GM19438 (cell line): ENCODE data around the gene AGPS.

Experiments used
- ATAC-seq: cut with Tn5 transposase; IDR thresholded peaks from one replicate; pipeline ENCODE4 v1.9.1; 2021; ENCODE audit warnings: low read depth; ENCODE audit not compliant: unreplicated experiment

The AGPS gene

DNA sequence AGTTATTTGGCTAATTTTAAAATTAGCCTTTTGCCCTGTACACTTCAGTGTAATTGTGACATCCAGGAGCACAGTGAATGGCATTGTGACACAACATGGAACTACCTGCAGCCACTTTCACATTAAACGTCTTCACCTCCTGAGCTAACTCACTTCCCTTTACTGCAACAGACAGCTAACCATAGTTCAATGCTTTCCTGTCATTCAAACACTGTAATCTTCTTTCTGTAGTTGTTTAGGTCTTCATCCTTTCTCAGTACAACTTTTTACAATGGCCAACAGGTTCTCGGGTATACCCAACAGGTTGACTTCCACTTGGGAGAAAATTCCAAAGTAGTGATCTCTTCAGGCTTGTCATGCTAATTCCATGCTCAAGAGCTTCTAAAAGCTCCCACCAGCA is 8.6 kb upstream of the AGPS start:
- ATAC-seq: no peak

GRCh38 chr2:177385151-177385550 is 7.4 kb upstream of the AGPS start:
- ATAC-seq: no peak

GRCh38 chr2:177391822-177392372 is 676 bp upstream of the AGPS start:
- ATAC-seq: peak; percentile 3

DNA sequence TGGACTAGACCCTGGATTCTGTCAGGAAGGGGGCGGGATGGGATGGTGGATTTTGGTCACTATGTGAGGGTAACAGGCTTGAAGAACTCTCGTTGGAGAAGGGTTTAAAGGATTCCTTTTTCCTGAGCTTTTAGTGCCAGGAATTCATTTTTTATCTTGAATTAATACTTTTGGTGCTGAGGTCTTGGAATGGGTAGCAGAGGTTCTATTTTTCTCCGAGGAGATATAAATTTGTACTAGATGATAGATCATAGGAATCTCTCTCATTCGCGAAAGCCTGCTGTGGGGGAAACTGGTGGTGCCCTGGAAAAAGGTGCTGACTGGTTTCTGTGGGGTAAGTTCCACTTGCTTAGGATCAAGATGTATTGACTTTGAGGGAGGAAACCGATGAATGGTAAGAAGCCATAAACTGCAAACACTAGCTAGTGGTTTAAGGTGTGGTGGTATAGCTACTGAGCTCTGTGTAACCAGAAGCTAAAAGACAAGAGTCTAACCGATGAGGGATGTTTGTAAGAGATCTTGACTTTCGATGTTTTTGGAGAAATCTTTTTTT is 706 bp downstream of the AGPS start:
- ATAC-seq: no peak

- ATAC-seq: no peak
Observed at GRCh38 chr2:177393824-177394593, 1.4 kb downstream of the AGPS start.

DNA sequence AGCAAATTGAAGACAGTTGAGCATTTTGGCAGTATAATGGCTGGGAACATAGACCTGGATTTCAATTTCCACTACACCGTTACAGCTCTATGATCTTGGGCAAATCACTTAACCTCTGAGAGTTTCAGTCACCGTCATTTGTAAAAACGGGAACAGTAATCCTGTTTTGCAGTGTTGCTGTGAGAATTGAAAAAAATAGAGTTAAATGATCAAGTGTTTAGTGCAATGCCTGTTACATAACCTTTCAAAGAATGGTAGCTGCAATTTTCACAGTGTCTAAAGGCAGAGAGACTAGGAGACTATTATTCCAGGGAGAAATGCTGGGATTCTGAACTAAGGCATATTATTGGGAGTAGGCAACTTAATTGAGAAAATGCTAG is 2.0 kb downstream of the AGPS start:
- no peak for ATAC-seq

DNA sequence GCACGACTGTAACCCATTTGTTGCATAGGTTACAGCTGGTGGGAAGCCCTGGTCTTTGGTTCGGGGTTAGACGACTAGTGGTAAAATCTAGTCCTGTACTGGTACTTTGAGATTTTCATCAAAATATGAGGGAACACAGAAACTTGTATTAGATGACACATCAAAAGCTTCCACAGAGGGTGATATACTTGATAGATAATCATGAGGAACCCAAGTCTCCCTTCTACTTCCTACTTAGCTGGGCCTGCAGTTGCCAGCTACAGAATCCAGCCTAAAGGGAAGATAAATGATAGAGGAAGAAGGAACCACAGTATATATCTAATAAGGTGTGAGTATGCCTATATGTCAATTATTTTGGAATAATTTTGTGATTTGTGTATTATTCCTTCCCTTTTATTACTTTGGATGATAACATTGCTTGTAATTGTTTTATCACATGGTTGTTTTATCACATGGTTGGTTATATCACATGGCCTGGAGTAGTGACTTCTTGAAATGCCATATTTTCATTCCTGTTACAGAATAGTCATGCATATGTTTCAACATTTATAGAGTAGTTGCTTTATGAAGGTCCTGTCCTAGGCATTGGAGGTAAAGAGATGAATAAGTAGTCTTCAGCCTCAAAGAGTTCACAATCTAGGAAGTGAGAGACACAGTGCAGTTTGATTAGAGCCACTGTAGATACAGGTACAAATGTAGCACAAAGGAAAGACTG is 2.9 kb downstream of the AGPS start:
- ATAC-seq: no peak

DNA sequence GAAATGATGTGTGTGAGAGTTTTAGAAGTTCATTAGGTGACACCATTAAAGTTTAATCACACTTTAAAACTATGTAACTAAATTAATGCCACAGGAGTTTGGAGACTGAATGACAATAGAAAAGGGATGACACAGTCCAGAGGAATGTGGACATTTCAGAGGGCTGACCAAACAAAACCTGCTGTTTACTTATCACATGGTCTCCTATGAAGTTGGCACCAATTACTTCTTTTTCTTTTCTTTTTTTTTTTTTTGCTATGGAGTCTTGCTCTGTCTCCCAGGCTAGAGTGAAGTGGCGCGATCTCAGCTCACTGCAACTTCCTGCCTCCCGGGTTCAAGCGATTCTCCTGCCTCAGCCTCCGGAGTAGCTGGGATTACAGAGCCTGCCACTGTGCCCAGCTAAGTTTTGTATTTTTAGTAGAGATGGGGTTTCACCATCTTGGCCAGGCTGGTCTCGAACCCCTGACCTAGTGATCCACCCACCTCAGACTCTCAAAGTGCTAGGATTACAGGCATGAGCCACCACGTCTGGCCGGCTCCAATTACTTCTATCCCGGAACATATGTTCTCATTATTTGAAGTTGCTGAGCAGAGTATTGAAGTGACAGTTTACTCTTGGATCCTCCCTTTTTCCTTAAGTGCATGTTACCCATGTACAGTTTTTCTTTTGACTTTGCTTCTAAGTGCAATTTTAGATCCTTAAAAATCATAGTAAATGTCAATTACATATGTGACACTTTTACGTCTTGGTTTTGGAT is 4.3 kb downstream of the AGPS start:
- no peak for ATAC-seq

GRCh38 chr2:177397481-177398289 is 5.1 kb downstream of the AGPS start:
- no peak for ATAC-seq

- ATAC-seq: no peak
Observed at GRCh38 chr2:177398290-177398683, 5.7 kb downstream of the AGPS start.

GRCh38 chr2:177398791-177399190 is 6.2 kb downstream of the AGPS start:
- no peak for ATAC-seq

DNA sequence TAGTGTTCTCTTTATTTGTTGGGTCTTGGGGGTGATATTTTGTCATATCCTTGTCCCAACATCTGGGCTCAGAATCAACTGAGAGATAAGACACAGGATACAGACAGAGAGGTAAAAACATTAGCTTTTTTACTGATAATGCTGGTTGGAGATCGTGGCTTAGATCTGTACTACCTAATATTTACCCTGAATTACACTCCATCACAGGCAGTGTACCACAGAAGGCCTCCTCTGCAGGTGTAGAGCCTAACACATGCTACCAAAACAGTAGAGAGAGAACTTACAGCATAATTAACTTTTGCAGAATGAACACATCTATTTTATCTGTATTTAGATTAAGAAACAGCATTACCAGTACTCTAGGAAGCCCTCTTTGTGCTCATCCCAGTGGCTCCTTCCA is 6.8 kb downstream of the AGPS start:
- ATAC-seq: no peak

DNA sequence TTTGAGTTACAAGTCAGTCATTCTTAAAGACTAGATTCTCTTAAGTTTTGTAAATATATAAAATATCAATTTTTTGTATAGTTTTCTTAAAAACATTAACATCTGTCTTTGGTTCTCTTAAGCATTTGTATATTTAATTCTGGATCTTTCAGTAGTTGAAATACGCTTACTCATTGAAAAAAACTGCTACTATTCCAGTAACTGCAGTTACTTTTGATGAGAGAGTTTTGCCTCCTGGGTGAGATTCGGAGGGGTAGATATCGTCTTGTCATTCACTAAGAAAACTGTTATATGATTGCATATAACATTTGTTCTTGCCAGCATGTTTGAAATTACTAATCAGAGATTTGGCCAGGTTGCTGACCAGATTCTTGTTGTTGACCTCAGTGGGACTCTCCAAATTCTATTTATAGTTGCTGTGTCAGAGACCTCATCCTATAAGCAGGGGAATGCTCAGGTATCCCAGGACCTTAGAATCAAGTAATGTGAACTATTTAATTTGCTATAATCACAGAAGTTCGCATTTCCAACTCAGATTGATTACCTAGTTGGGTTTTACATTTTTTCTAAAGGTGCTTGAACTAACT is 7.9 kb downstream of the AGPS start:
- no peak for ATAC-seq

DNA sequence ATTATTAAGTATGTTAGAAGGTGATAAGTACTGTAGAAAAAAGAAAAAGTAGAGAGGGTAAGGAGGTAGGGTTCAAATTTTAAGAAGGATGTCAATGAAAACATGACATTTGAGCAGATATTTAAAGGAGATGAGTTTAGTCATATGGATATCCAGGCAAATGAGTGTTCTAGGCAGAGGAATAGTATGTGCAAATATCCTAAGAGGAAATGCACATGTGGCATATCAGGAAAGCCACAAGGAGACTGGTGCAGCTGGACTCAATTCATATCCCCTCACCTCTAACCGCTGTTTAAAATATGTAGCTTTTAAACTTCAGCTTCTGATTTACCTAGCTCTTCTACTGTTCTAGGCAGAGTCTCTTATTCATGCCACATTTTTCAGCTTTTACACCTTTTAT is 9.5 kb downstream of the AGPS start:
- no peak for ATAC-seq

- ATAC-seq: no peak
Observed at GRCh38 chr2:177403838-177404237, 11.3 kb downstream of the AGPS start.

GRCh38 chr2:177404243-177404642 is 11.7 kb downstream of the AGPS start:
- ATAC-seq: no peak

DNA sequence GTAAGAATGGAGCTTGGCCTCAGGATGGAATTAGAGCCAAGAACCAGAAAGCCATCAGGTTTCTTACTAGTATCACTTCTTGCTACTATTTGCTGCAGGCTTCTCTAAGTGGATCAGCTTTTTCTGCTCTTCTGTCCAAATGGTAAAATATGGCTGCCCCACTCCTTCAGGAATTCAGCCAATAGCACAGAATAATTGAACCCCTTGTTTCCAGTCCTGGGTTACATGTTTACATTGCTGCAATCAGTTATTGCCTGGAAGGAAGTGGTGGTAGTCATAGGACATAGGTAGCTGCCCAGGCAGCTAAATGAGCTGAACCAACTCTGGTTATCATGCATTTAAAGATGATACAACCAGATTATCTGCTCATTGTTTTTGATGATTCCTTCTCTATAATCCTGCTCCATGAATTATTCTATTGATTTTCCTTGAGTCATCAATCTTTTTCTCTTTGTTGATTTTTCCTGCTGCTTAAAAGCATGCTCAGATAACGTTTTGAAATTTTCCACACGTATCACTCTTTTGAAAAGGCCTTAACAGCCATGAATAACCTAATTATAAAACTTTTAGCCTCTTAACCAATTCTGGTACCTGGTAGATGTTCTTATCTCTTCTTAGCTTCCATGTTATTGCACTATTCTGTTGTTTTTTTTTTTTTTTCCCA is 12.6 kb downstream of the AGPS start:
- ATAC-seq: no peak

GRCh38 chr2:177406182-177406581 is 13.6 kb downstream of the AGPS start:
- ATAC-seq: no peak

GRCh38 chr2:177407031-177407430 is 14.5 kb downstream of the AGPS start:
- no peak for ATAC-seq
